GM12878 (cell line): ENCODE measurements around the gene SLX4IP. TPM values are rescaled to one million over a fixed set of nuclear protein-coding genes. Genes with fewer than 3 reads are reported as not detected.
A peak's percentile ranks its signal among the peaks of the same experiment; 100 is the strongest.

ENCODE experiments used
- ATAC-seq: fragments of 200-7000 bp; cut with Tn5 transposase; 3 replicates; pipeline ENCODE4 v1.9.1; 2020; ENCODE audit warnings: mild to moderate bottlenecking, moderate library complexity
- BruUV-seq: library from RNA; stranded (reverse); fragments of 400-500 nt; replicated peaks from 2 replicates; lab custom pipeline; 2021; lab: Mats Ljungman, UMichigan
- CTCF ChIA-PET: fragments of 300-600 bp; sonication (Branson Sonifier 250); formaldehyde crosslinking; extraction: SDS; loops from one replicate; lab custom pipeline; 2021; ENCODE audit warnings: inconsistent platforms; lab: Yijun Ruan, JAX
- POLR2A ChIA-PET: fragments of 350-600 bp; formaldehyde crosslinking; extraction: SDS; loops from one replicate; lab custom pipeline; 2021; ENCODE audit warnings: inconsistent platforms; lab: Charles Lee
- RAD21 ChIA-PET: fragments of 300-600 bp; sonication (Branson Sonifier 250); formaldehyde crosslinking; loops from one replicate; lab custom pipeline; 2023; ENCODE audit warnings: antibody characterized with exemption; ENCODE audit not compliant: unreplicated experiment; lab: Charles Lee
- SMC1A ChIA-PET: fragments of 300-600 bp; sonication (Branson Sonifier 250); formaldehyde crosslinking; loops from one replicate; lab custom pipeline; 2023; ENCODE audit not compliant: unreplicated experiment, uncharacterized antibody; lab: Charles Lee
- DNase-seq: peaks from one replicate; pipeline ENCODE4 v3.0.0-alpha.2; 2011; ENCODE audit warnings: low read depth, low spot score
- FAIRE-seq: peaks from 3 replicates; lab custom pipeline; 2011; peaks lifted over from hg19 to GRCh38; lab: Jason Lieb, UNC
- H2AFZ ChIP-seq: 2 replicates; pipeline ENCODE4 v1.6.0; 2011; ENCODE audit warnings: low read depth, low read length, control low read depth; ENCODE audit not compliant: control insufficient read depth
- H3K27ac ChIP-seq: 2 replicates; pipeline ENCODE4 v1.5.1; 2011; ENCODE audit warnings: control low read depth; ENCODE audit not compliant: control insufficient read depth, insufficient read depth
- H3K27me3 ChIP-seq, 2 experiments: replicated peaks in 1 of 2; 2 replicates each; pipeline versions ENCODE4 v1.6.0 to v1.6.1; 2011; ENCODE audit warnings: low read length in 1 of 2; ENCODE audit not compliant: control insufficient read depth in 2 of 2, insufficient read depth in 2 of 2
- H3K36me3 ChIP-seq, 2 experiments: 2 replicates each; pipeline ENCODE4 v1.5.1; 2011; ENCODE audit warnings: low read length in 1 of 2; ENCODE audit not compliant: control insufficient read depth in 2 of 2, insufficient read depth in 2 of 2
- H3K4me1 ChIP-seq: 2 replicates; pipeline ENCODE4 v1.6.1; 2011; ENCODE audit warnings: mild to moderate bottlenecking, low read length, moderate library complexity, mixed read lengths; ENCODE audit not compliant: control insufficient read depth, insufficient read depth
- H3K4me2 ChIP-seq: 2 replicates; pipeline ENCODE4 v1.6.0; 2011; ENCODE audit warnings: control low read depth; ENCODE audit not compliant: control insufficient read depth, insufficient read depth
- H3K4me3 ChIP-seq: fragments of 200-600 bp; sonication (generic); 2 replicates; pipeline ENCODE4 v1.5.1; 2016
- H3K79me2 ChIP-seq: 2 replicates; pipeline ENCODE4 v1.6.0; 2011; ENCODE audit warnings: low read length; ENCODE audit not compliant: control insufficient read depth, insufficient read depth
- H3K9ac ChIP-seq: 2 replicates; pipeline ENCODE4 v1.8.0; 2011; ENCODE audit warnings: low read length, control low read depth, mixed read lengths; ENCODE audit not compliant: control insufficient read depth, insufficient read depth
- H3K9me3 ChIP-seq: replicated peaks from 3 replicates; pipeline ENCODE4 v1.5.1; 2011; ENCODE audit warnings: mild to moderate bottlenecking, low read length; ENCODE audit not compliant: control insufficient read depth, insufficient read depth
- H4K20me1 ChIP-seq: 2 replicates; pipeline ENCODE4 v1.6.0; 2011; ENCODE audit not compliant: control insufficient read depth, insufficient read depth
- ATF7 ChIP-seq: fragments of 450-650 bp; IDR thresholded peaks from 2 replicates; pipeline ENCODE4 v1.6.1; 2016; ENCODE audit warnings: low read depth, mild to moderate bottlenecking
- FOXM1 ChIP-seq: IDR thresholded peaks from 2 replicates; pipeline ENCODE4 v1.6.1; 2012; ENCODE audit warnings: low read depth, mild to moderate bottlenecking, inconsistent platforms, low read length, moderate library complexity
- NRF1 ChIP-seq: conservative IDR thresholded peaks from 2 replicates; pipeline ENCODE4 v1.6.1; 2011; ENCODE audit warnings: mild to moderate bottlenecking, low read depth, low read length, improper control_type of control experiment
- ZNF24 ChIP-seq: fragments of 450-650 bp; IDR thresholded peaks from 2 replicates; pipeline ENCODE4 v1.6.1; 2017; ENCODE audit warnings: antibody characterized with exemption, mild to moderate bottlenecking
- in situ Hi-C: fragments of 300-500 bp; cut with MboI; formaldehyde crosslinking; loops from 9 replicates; pipeline ENCODE4 v1.14.3; 2018; ENCODE audit warnings: mixed read lengths
- intact Hi-C: fragments of 100-400 bp; cut with micrococcal nuclease; formaldehyde crosslinking; loops from one replicate; pipeline ENCODE4 v1.14.2; 2022; ENCODE audit not compliant: unreplicated experiment
- polyA plus RNA-seq, 11 experiments: library from polyadenylated mRNA; depleted of rRNA in 4 of 11; unstranded in 6 of 11; stranded (reverse) in 5 of 11; fragments of >200 nt; fragmentation: Nextera tagmentation in 4 of 11; fragmentation: Illumina TruSeq in 1 of 11; extraction: Ambion mirVana in 4 of 11; extraction: Trizol in 1 of 11; gene quantifications; 1 replicate in 1 of 11; 2 replicates in 10 of 11; pipeline versions ENCODE4 v1.2.1 to v1.2.3, GENCODE V29; 2011 to 2016; ENCODE audit warnings: inconsistent platforms in 2 of 11, missing spikeins in 2 of 11, low read depth in 1 of 11
- total RNA-seq, 4 experiments: library from RNA; depleted of rRNA in 3 of 4; stranded (reverse); fragments of >200 nt in 3 of 4; fragmentation: Illumina TruSeq in 1 of 4; extraction: Trizol in 1 of 4; gene quantifications; 2 replicates each; pipeline versions ENCODE4 v1.2.1 to v1.2.3, GENCODE V29; 2013 to 2021
- TF ChIP-seq, protein P1 (sequence below): fragments of 450-650 bp; IDR thresholded peaks from 2 replicates; pipeline ENCODE4 v1.6.1; 2018; ENCODE audit warnings: mild to moderate bottlenecking, low read depth, moderate library complexity; ENCODE audit not compliant: partially characterized antibody

The SLX4IP gene
- total and polyA plus RNA-seq, 10 of the 15 experiments (the other 5 are each of a cell fraction or from before 2014, with no cell fraction given): 2.2 to 11.0 (median 6.3) TPM

DNA sequence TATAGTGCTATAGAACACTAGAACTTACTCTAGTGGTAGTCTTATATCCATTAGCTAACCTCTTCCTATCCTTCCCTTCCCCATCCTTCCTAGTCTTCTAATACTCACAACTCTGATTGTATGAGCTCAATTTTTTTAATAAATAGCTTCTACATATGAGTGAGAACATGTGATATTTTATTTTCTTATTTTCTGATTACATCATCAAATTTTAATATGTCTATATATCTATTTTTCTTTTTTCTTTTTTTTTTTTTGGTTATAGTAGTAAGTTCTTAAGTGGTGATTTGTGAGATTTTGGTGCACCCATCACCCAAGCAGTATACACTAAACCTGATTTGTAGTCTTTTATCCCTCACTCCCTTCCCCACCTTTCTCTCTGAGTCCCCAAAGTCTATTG is 126.2 kb downstream of the SLX4IP start:
- BruUV-seq: no TSS peak
- Histone ChIP-seq H3K36me3 (peaks cover 2 to 4% of the 10 kb centered on the region in 2 experiments; a peak in 2 of 4 replicates), H4K20me1 (no peaks in the 10 kb centered on the region), H3K27me3 (no peaks in the 10 kb centered on the region), H3K4me1 (peaks cover 14% of the 10 kb centered on the region; the same call in 1 of the 2 replicates), H3K9ac (no peak overlapping the region), H3K4me2 (no peak overlapping the region), H3K4me3 (no peak overlapping the region), H3K27ac (no peak overlapping the region), H3K9me3 (peaks cover 2% of the 10 kb centered on the region; the same call in 1 of the 3 replicates), H3K79me2 (no peaks in the 10 kb centered on the region), H2AFZ (no peak overlapping the region)
- CTCF ChIA-PET: interaction anchor here (0.9 kb wide), 1 partner anchor 8 kb away, joined by 3 read pairs; no protein-coding TSS in a partner anchor
- intact Hi-C loops: no loop called here
- POLR2A ChIA-PET: interaction anchor here (0.6 kb wide), 1 partner anchor 160 kb away, joined by 3 read pairs; no protein-coding TSS in a partner anchor
- FAIRE-seq (no peak), ATAC-seq (no peak), DNase-seq (no peak)
- SMC1A ChIA-PET: interaction anchor here (0.8 kb wide), 1 partner anchor 108 kb away, joined by 4 read pairs; no protein-coding TSS in a partner anchor
- in situ Hi-C loops: no loop called here
- RAD21 ChIA-PET: no interaction called here
- TF ChIP-seq ZNF24: no peak
- TF ChIP-seq, protein P1, sequence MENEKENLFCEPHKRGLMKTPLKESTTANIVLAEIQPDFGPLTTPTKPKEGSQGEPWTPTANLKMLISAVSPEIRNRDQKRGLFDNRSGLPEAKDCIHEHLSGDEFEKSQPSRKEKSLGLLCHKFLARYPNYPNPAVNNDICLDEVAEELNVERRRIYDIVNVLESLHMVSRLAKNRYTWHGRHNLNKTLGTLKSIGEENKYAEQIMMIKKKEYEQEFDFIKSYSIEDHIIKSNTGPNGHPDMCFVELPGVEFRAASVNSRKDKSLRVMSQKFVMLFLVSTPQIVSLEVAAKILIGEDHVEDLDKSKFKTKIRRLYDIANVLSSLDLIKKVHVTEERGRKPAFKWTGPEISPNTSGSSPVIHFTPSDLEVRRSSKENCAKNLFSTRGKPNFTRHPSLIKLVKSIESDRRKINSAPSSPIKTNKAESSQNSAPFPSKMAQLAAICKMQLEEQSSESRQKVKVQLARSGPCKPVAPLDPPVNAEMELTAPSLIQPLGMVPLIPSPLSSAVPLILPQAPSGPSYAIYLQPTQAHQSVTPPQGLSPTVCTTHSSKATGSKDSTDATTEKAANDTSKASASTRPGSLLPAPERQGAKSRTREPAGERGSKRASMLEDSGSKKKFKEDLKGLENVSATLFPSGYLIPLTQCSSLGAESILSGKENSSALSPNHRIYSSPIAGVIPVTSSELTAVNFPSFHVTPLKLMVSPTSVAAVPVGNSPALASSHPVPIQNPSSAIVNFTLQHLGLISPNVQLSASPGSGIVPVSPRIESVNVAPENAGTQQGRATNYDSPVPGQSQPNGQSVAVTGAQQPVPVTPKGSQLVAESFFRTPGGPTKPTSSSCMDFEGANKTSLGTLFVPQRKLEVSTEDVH: no peak
- TF ChIP-seq ATF7: peak; percentile 50
- no peak for TF ChIP-seq FOXM1
- TF ChIP-seq NRF1: no peak
